HL-60 (cell line): ENCODE data around the gene NR4A1.

Experiments
- CTCF ChIP-seq: IDR thresholded peaks from one replicate; pipeline ENCODE4 v1.5.1; 2011; ENCODE audit warnings: low read length, control low read depth, inconsistent platforms; ENCODE audit not compliant: insufficient read depth
- GABPA ChIP-seq: IDR thresholded peaks from 2 replicates; pipeline ENCODE4 v1.6.1; 2012; ENCODE audit warnings: low read depth
- POLR2AphosphoS5 ChIP-seq: IDR thresholded peaks from 2 replicates; pipeline ENCODE4 v1.6.1; 2012; ENCODE audit warnings: low read depth
- REST ChIP-seq: IDR thresholded peaks from 2 replicates; pipeline ENCODE4 v1.6.1; 2012; ENCODE audit warnings: low read depth; ENCODE audit not compliant: insufficient replicate concordance
- SPI1 ChIP-seq: IDR thresholded peaks from 2 replicates; pipeline ENCODE4 v1.6.1; 2012; ENCODE audit warnings: low read depth, mild to moderate bottlenecking, borderline replicate concordance

- TF ChIP-seq CTCF (no peak), POLR2AphosphoS5 (no peak), GABPA (no peak), REST (no peak), SPI1 (no peak)
Measured at GRCh38 chr12:52058631-52059361, 7.6 kb downstream of the NR4A1 start.
